Measurements from ENCODE around the gene MTRF1.
A peak's percentile ranks its signal among the peaks of the same experiment; 100 is the strongest.
"Not testable (repeated sequence)": the region's sequence is repeated elsewhere in the genome, so short reads cannot be mapped to it uniquely, and the experiment has no call there.

Gene MTRF1

DNA sequence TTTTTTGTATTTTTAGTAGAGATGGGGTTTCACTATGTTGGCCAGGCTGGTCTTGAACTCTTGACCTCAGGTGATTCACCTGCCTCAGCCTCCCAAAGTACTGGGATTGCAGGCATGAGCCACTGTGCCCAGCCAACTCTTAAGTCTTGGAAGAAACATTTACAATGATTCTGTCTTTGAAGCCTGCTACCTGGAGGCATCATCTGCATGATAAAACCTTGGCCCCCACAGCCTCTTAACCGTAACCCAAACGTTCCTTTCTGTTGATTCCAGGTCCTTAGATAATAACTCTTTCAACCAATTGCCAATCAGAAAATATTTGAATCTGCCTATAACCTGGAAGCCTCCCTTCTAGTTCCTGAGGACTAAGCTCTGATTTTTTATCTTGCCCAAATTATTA, 15.8 kb upstream of the MTRF1 start:
- not testable (repeated sequence) for DNase-seq

DNA sequence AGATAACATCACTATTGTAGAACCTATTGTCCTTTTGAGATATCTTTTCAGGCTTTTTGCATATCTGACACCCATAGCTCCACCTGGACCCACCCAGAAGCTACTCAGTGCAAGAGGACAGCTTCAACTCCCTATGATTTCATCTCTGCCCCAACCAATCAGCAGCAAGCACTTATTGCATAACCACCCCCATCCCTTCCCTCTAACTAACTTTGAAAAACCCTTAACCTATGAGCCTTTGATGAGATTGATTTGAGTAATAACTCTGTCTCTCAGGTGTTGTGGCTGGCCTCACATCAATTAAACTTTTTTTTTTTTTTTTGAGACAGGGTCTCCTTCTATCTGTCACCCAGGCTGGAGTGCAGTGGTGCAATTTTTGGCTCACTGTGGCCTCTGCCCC, 13.4 kb upstream of the MTRF1 start:
- no peak for DNase-seq

DNA sequence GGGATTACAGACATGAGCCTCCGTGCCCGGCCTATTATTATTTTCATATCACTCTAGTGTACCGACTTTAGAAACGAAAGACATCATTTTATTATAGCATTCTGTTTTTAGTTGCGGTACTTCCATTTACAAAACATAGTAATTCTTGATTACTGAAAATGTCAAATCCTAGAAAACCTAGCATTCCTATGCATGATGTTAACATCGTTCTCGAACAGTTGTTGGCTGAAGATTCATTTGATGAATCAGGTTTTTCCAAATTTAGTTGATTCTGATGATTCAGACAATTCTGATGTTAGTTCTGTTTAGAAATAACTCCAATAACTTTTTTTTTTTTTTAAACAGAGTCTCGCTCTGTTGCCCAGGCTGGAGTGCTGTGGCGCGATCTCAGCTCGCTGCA, 11.5 kb upstream of the MTRF1 start:
- no peak for DNase-seq

DNA sequence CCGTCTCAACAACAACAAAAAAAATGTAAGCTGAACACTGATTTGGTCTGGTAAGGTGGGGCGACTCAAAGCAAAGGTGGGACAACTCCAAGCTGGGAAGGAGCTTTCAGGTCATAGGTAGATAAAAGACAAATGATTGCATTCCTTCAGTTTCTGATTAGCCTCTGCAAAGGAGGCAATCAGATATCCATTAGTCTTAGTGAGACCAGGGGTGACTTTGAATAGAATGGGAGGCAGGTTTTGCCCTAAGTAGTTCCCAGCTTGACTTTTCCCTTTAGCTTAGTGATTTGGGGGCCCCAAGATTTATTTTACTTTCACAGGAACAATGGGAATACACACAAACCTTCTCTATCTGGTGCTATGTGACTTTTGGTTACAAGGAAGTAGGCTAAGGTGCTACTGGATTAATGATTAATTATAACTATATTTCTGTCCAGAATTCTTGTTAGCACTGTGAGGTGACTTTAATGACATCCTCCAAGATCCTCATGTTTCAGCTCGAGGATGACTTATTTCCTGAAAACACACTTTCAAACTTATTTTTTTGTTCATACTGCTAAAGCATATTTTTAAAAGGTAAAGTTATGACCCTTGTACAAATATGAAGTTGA, 10.6 kb upstream of the MTRF1 start:
- DNase-seq, result peak; percentile 5

DNA sequence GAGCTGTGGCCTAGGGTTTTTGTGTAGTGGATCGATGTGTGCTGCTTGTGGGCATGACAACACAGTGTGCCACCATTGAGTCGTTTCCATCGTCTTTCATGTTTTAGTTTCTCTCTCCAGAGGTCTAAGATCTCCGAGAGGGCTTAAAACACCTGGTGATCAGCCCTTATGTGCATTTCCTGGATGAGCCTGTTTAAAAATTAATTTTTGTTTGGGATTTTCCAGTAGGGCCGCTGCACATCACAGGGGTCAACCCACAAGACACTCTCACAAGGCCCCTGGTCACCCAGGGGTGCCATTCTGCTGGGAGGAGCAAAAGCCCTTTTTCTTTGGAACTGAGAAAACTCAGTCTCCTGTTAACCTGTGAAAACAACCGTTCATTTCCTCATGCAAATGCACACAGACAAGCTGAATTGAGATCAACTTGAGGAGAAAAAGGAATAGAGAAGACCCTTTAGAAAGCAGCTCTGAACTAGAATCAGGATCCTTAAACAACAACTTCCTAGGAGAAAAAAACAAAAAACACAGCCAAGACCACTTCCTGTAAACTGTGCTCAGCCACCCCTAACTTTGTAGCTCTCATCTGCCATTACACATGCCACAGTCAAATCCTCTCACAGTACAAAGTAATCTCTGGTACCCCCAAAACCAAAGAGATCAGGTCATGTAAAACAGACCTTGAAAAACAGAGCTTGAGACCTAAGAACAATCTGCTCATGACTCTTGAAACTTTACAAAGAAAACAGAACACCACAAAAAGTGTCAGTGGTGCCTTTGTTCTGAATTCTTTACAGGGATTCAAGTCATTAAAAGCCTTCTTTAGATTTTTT, 8.3 kb upstream of the MTRF1 start:
- no peak for DNase-seq

DNA sequence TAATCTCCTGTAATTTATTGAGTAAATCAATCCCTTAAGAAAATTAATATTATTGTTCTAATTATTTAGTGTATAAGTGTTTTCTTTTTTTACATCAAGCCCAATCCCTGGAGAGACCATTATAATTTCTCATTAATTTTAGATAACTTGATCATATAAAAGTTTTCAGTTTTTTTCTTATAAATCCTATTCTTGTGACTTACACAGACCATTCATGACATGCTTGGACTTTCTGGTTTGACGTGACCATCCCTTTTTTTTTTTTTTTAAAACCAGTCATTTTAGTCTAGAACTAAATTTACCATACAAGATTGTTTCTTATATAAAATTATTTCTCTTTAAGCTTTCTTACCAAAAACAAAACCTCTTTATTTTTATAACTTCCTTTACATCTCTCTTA, 5.4 kb upstream of the MTRF1 start:
- peak; percentile 62 for DNase-seq

DNA sequence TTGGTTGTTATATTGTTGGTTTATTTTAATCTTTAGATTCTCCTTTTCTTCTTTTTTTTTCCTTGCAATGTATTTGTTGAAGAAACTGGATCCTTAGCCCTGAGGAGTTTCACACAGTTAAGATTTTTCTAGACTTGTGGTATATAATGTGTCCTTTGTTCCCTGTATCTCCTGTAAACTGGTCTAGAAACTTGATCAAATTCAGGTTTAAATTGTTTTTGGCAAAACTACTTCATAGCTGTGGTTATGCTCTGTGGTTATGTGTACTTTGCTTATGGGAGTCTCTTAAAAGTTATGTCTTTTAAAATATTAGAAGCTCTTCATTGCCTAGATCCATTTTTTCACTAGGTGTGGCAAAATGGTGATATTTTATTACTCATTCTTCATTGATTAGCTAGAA, 3.7 kb upstream of the MTRF1 start:
- no peak for DNase-seq

DNA sequence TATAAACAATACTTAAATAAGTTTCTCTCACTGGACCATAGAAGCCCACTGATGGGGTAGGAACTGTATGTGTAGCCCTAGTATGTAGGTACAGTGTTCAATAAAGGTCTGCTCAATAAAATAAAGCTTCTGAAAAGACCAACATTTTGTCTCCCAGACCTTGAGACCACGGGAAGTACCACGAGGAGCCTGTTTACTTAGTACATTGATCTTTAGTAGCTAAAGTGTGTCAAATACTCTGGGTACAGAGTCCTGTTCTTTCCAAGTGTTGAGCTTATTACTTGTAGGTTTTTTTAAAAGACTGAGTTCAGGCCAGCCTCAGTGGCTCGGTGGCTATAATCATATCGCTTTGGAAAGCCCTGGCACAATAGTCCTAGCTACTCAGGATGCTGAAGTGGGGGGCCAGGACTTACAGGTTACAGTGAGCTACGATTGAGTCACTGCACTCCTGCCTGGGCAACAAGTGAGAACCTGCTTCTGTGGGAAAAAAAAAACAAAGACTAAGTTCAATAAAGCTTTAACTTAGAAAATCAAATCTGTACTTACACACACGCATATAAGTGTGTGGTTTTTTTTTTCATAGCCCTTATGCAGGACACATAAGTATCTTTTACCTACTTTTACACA, 3.4 kb downstream of the MTRF1 start:
- DNase-seq, result no peak

DNA sequence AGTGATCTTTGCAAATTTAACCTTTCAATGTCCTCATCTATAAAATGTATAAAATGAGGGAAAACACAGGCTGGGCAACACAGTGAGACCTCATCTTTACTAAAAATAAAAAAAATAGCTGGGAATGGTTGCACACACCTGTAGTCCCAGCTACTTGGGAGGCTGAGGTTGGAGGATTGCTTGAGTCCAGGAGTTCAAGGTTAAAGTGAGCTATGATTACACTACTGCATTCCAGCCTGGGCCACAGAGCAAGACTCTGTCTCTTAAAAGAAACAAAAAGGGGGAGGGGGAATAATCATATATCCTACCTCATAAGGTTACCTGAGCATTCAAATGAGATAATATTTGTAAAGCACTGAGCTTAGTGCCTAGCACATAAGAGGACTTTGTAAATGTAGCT, 5.8 kb downstream of the MTRF1 start:
- no peak for DNase-seq

DNA sequence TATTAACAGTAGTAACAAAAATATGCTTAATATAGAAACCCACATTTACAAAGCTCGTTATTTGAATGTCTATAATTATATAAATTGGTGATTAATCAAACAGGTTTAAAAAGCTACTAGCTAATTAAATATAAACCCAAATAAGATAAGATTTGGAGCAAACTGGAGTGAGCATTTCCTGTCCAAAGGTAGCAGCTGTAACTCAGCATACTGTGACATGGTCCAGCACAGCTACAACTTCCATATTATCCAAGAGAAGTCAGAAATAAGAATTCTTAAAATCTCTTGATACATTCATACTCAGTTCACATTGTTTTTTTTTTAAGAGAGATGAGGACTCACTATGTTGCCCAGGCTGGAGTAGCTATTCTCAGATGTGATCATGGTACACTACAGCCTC, 8.5 kb downstream of the MTRF1 start:
- no peak for DNase-seq

DNA sequence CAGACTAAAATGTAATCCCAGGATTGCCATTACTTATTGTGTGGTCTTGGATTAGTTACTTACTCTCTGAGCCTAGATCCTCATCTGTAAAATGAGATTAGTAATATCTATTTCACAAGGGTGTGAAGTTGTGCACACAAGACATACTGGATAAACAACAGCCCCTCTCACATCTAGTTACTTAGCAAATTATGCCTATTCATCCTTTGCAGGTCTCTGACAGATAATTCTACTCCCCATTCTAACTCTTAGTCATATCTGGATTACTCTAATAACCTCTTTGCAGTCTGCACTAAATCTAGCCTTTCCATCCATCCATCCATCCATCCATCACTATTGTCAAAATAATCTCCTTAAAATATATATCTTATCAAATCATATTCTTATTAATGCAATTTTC, 12.4 kb downstream of the MTRF1 start:
- no peak for DNase-seq

DNA sequence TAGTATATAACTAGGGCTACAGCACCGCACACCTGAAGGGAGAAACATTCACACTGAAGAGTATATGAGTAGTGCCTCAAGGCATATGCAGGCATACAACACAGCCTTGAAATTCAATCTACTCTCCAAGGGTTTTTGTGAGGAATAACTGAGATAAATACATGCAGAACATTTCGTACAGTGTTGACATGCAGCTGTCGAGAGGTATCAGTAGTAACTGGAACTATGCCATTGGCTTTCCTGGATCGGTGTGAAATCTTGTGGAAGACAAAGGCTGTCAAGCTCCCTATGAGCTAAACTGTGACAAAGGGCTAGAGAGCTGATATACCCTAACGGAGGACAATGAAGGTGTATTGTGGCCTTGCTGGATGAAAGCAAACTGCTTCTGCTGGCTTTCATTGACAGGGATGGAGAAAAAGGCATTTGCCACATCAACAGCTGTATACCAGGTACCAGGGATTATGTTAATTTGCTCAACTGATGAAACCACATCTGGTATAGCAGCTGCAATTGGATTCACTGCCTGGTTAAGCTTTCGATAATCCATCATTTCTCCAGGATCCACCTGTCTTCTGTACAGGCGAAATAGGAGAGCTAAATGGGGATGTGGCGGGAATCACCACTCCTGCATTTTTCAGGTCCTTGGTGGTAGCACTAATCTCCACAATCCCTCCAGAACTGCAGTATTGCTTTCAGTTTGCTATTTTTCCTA, 16.3 kb downstream of the MTRF1 start:
- no peak for DNase-seq

DNA sequence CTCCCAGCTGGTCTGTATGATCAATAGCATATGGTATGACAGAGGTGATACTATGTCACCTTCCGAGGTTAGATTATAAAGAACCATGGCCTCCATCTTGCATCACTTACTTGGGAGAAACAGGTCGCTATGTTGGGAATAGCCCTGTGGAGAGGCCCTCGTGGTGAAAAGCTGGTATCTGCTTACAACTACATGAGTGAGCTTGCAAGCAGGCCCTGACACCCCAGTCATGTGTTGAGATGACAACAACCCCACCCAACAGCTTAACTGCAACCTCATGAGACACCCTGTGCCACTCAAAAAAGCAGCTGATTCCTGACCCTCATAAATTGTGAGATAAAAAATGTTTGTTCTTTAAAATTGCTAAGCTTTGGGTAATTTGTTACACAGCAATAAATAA, 18.8 kb downstream of the MTRF1 start:
- no peak for DNase-seq

DNA sequence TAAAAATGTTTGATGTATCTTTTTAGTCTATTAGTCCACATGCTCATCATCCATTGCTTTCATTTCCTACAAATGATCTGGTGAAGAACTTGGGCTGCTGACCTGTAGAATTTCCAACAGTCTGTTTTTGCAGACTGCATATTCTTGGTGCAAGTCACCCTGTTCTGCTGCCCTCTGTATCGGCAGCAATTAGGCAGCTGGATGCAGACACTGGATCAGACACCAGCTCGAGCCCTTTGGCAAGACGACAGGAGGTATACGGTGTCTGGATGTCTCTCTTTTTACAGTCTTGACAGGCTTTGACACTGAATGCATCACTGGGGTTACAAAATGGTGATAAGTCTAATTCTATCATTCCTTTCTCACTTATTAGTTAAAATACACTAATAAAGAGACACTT, 21.8 kb downstream of the MTRF1 start:
- no peak for DNase-seq

DNA sequence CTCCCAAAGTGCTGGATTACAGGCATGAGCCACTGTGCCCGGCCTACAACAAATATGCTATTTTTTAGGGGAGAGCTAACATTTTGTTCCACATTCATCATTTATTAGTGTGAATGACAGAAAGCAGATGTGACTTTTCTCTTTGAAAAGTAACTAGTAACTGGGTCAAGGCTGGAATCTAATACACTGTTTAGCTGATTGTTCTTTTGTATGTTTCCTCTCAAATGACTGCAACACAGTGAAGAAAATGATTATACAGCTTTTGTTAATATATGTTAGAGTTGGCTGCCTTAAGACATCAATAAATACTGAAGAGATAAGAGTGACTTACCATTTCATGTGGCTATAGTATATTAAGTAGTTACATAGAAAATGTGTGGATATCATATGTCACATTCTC, 27.0 kb downstream of the MTRF1 start:
- no peak for DNase-seq

DNA sequence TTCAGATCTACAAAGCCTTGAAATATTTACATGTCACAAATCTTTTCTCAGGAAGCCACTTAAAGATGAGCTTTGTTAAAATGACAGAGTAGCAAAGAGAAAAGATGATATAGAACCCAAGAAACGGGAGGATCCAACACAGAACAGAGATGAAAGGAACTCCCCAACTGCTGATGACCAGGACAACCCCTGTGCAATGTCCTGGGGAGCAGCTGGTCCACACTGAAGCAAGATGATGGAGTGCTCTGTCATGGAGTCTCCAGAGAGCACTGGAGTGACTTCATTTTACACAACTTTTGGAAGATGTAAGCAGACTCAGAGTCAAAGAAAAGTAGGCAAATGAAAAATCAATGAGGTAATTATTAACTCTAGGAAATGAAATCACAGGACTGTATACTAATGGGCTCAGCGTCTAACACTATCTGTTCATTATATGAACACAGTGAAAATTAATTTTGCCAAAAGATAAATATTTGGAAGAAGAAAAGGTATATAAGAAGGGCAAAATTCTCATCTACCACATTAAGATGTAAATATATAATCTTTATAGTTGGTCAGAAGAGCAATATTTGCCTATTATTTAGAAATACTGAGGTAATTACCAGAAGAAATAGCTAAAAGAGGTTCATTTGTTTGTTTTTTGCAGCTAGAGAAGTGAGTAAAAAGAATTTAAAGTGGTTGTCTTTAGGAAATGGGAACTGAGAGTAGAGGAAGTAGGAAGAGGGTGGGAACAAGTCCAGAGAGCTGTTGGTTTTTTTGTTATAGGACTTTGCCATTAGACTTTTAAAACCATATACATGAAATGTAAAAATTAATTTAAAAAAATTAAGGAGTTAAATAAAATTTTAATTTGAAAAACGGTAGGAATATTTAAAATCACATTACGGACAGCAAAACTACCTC, 30.5 kb downstream of the MTRF1 start:
- peak; percentile 18 for DNase-seq

DNA sequence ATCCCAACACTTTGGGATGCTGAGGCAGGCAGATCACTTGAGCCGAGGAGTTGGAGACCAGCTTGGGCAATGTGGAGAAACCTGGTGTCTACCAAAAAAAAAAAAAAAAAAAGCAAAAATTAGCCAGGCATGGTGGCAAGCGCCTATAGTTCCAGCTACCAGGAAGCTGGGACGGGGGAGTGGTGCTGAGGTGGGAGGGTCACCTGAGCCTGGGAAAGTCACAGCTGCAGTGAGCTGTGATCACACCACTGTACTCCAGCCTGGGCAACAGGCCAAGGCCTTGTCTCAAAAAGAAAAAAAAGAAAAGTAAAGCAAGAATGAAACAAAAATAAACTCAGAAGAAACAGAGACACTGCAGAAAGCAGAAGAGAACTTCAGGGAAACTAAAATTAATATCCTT, 31.6 kb downstream of the MTRF1 start:
- DNase-seq, result peak; percentile 95

DNA sequence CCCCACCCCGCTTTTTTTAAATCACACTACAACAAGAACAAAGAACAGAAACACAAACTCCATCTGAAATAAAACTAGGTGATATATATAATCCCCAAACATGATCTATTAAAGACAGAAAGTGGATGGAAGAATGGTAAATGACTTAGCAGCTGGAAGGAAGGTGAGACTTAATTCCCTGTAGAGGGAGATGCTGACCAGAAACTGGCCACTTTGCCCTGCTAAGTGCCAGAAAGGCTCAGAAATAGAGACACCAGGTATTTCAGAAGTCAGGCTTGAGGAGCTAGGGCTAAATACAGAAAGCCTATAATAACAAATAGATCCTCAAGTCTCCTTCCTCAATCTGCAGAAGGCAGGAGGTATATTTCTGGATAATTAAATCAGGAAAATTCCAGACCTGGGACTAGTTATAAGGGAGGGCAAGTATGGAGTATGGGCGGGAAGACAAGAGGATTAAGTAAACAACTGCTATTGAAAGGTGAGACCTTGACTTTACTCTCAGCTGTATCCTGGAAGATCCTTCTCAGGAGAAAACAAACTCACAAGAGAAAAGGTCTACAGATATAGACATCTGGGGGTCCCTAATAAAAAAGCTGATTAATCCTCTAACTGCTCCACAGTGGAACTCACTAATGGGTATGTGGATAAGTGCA, 32.2 kb downstream of the MTRF1 start:
- peak; percentile 62 for DNase-seq

DNA sequence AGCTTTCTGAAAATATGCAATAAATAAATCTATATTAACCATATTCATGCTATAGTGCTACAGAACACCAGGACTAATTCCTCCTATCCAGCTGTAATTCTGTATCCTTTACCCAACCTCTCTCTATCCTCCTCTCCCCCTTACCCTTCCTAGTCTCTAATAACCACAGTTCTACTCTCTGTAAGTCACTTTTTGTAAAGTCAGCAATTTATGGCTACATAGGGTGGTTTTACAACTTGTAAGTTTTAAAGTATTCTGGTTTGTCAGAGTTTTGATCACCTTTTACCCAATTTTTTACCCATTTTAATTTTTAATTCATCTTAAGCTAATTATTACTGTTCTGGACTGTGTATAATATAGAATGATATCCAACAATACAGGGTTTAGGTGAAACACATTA, 34.0 kb downstream of the MTRF1 start:
- no peak for DNase-seq

DNA sequence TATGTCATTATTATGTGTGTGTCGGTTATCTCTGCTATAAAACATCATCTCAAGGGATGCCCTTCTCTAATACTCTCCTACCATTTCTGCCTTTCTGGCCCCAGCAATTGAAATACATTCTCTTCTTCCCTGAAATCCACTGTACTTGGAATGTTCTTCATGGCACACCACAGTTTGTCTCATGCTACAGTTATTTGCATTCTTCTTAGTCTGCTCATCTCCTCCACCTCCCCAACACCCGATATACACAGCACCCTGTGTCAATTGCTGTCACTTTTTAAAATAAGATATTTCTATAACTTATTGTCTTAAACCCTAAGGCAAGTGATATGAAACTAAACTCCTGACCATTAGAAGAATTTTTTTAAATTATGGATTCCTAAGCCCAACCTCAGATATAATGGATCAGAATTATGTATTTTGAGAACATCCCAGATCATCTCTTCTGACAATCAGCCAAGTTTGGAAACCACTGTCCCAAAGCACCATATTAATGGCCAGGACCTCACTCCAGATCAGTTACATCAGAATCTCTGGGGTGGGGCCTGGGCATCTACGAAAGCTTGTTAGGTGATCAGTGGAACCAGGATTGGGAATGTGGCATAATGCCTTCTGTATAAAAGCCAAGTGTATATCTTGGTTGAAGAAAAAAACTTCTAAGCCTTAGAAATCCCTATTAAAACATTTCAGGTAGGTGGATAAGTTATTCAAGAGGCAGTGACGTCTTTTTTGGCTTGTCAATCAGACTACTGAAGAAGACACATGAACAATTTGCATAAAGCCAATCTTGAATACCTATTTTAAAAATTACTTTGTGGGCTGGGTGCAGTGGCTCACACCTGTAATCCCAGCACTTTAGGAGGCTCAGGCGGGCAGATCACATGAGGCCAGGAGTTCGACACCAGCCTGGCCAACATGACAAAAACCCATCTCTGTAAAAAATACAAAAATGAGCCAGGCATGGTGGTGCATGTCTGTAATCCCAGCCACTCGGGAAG, 39.0 kb downstream of the MTRF1 start:
- no peak for DNase-seq
